ENCODE measurements around the gene TMEM252. TPM values are rescaled to one million over a fixed set of nuclear protein-coding genes. Genes with fewer than 3 reads are reported as not detected.

TMEM252 gene
- total RNA-seq, 1 donor from 2014 or later = not detected

Other genes with a start within 250 kb of the TMEM252 start
- gene FOXD4L3, start 238.0 kb downstream of the TMEM252 start, total RNA-seq = 0.17 TPM in 1 of 2 replicates, not detected in the other
- not detected in 2 replicates for gene PGM5, start 184.3 kb downstream of the TMEM252 start, total RNA-seq
- 77.4 and 78.5 TPM in 2 replicates for gene PIP5K1B, start 164.4 kb upstream of the TMEM252 start, total RNA-seq

All from activated T-helper 1 cell treated with anti-CD3 and anti-CD28 coated beads, Interleukin-12 subunit alpha, Interleukin-12 subunit beta, Interleukin-2, Interleukin-4 antibody, amounts not matched to agents 30 ng/mL and 10 ng/mL and 1 ng/mL, durations not matched to agents 14 hours and 24 hours and 36 hours (primary cell).